Measurements from ENCODE around the gene KRT82. TPM values are rescaled to one million over a fixed set of nuclear protein-coding genes. Genes with fewer than 3 reads are reported as not detected.

Gene KRT82
- total and polyA plus RNA-seq, 4 donors: not detected

DNA sequence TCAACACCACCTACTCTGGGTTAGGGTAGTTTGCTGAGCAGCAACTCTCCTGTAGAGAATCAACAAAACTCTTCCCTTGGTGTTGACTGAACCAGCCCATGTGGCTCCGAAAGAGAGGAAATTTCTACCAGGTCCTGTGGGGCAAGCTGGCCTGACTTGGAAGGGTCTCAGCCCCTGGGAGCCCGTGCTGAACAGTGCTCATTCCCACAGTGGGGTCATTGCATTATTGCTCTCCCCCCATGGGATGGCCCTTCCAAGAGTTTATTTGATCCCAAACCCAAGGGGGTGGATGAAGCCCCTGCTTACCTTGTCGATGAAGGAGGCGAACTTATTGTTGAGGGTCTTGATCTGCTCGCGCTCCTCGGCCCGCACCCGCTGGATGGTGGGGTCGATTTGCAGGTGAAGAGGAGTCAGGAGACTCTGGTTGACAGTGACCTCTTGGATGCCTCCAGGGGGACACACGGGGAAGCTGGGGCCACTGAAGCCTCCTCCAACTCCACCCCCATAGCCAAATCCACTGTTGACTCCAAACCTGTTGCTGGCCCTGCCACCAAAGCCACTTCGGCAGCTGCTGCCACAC is 27.5 kb upstream of the KRT82 start:
- H3K27me3 ChIP-seq (ENCODE audit: control insufficient read depth in 4 of 4, insufficient read depth in 4 of 4, low read length in 3 of 4): peaks cover 0 to 7% (median 0%) of the 10 kb centered on the region in 4 donors
- H3K36me3 ChIP-seq (ENCODE audit: control insufficient read depth in 4 of 4, insufficient read depth in 3 of 4, low read depth in 1 of 4, low read length in 3 of 4): no peaks in the 10 kb centered on the region
- 93% methylated on average over 12 of the region's 12 CpGs for WGBS
- no peak for DNase-seq (ENCODE audit: low spot score)
- H3K9me3 ChIP-seq (ENCODE audit: control insufficient read depth in 4 of 4, low read length in 3 of 4): no peaks in the 10 kb centered on the region
- TF ChIP-seq SP1 (IDR thresholded peaks at IDR 0.05) (no peak), GABPA (IDR thresholded peaks at IDR 0.05 in 1 of 2, conservative IDR thresholded peaks at IDR 0.05 in 1 of 2) (no peak), FOXA1 (IDR thresholded peaks at IDR 0.05) (no peak), RXRA (IDR thresholded peaks at IDR 0.05) (no peak), EGR1 (IDR thresholded peaks at IDR 0.05; ENCODE audit: low read depth in 2 of 2) (no peak), HNF4A (conservative IDR thresholded peaks at IDR 0.05) (no peak)
- no peaks in the 10 kb centered on the region for H3K4me1 ChIP-seq (ENCODE audit: control insufficient read depth in 4 of 4, insufficient read depth in 4 of 4, low read length in 3 of 4)
- H3K4me3 ChIP-seq (ENCODE audit: low read depth in 1 of 3, low read length in 3 of 3): no peak overlapping the region
- no peak overlapping the region for H3K9ac ChIP-seq (ENCODE audit: low read depth in 1 of 2, low read length in 2 of 2)
- no peak overlapping the region for H3K27ac ChIP-seq (ENCODE audit: low read depth in 1 of 2, low read length in 2 of 2)

DNA sequence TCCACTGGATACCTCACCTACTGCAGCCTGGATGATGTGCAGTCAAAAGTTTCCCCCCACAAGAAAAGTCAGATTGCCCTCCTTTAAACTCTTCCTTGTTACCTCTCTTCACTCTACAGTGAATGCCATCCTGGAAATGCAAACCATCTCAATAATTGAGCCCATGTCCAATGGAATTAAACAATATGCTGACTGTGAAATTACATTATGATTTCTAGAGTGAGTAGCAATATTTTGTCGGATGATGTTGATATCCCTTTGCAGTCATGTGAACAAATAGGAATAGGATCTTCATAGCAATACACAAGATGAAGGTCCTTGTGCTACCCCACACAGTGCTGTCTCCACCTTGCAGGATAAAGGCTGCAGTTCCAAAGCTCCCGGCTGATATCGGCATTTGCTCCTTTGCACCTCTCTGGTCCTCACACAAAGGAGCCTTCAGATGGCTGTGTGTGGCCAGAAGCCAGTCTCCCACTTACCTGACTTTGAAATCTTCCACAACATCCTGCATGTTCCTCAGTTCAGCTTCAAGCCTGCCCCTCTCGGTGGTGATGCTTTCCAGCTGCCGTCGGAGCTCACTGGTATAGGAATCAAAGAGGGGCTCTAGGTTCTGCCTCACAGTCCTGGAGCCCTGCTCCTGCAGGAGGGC is 26.5 kb upstream of the KRT82 start:
- H3K4me1 ChIP-seq (ENCODE audit: control insufficient read depth in 4 of 4, insufficient read depth in 4 of 4, low read length in 3 of 4): no peaks in the 10 kb centered on the region
- H3K9me3 ChIP-seq (ENCODE audit: control insufficient read depth in 4 of 4, low read length in 3 of 4): no peaks in the 10 kb centered on the region
- H3K27me3 ChIP-seq (ENCODE audit: control insufficient read depth in 4 of 4, insufficient read depth in 4 of 4, low read length in 3 of 4): peaks cover 0 to 7% (median 0%) of the 10 kb centered on the region in 4 donors
- no peaks in the 10 kb centered on the region for H3K36me3 ChIP-seq (ENCODE audit: control insufficient read depth in 4 of 4, insufficient read depth in 3 of 4, low read depth in 1 of 4, low read length in 3 of 4)
- TF ChIP-seq, protein P1, sequence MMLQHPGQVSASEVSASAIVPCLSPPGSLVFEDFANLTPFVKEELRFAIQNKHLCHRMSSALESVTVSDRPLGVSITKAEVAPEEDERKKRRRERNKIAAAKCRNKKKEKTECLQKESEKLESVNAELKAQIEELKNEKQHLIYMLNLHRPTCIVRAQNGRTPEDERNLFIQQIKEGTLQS (IDR thresholded peaks at IDR 0.05): no peak
- no peak for TF ChIP-seq FOXA2 (IDR thresholded peaks at IDR 0.05)
- no peak for TF ChIP-seq NR2F2 (IDR thresholded peaks at IDR 0.05)
- TF ChIP-seq, protein P2, sequence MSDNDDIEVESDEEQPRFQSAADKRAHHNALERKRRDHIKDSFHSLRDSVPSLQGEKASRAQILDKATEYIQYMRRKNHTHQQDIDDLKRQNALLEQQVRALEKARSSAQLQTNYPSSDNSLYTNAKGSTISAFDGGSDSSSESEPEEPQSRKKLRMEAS (IDR thresholded peaks at IDR 0.05): no peak
- TF ChIP-seq, protein P3, sequence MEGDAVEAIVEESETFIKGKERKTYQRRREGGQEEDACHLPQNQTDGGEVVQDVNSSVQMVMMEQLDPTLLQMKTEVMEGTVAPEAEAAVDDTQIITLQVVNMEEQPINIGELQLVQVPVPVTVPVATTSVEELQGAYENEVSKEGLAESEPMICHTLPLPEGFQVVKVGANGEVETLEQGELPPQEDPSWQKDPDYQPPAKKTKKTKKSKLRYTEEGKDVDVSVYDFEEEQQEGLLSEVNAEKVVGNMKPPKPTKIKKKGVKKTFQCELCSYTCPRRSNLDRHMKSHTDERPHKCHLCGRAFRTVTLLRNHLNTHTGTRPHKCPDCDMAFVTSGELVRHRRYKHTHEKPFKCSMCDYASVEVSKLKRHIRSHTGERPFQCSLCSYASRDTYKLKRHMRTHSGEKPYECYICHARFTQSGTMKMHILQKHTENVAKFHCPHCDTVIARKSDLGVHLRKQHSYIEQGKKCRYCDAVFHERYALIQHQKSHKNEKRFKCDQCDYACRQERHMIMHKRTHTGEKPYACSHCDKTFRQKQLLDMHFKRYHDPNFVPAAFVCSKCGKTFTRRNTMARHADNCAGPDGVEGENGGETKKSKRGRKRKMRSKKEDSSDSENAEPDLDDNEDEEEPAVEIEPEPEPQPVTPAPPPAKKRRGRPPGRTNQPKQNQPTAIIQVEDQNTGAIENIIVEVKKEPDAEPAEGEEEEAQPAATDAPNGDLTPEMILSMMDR (IDR thresholded peaks at IDR 0.05; ENCODE audit: low read depth, low read length, missing input control): no peak
- TF ChIP-seq YY1 (IDR thresholded peaks at IDR 0.05): no peak
- TF ChIP-seq, protein P4, sequence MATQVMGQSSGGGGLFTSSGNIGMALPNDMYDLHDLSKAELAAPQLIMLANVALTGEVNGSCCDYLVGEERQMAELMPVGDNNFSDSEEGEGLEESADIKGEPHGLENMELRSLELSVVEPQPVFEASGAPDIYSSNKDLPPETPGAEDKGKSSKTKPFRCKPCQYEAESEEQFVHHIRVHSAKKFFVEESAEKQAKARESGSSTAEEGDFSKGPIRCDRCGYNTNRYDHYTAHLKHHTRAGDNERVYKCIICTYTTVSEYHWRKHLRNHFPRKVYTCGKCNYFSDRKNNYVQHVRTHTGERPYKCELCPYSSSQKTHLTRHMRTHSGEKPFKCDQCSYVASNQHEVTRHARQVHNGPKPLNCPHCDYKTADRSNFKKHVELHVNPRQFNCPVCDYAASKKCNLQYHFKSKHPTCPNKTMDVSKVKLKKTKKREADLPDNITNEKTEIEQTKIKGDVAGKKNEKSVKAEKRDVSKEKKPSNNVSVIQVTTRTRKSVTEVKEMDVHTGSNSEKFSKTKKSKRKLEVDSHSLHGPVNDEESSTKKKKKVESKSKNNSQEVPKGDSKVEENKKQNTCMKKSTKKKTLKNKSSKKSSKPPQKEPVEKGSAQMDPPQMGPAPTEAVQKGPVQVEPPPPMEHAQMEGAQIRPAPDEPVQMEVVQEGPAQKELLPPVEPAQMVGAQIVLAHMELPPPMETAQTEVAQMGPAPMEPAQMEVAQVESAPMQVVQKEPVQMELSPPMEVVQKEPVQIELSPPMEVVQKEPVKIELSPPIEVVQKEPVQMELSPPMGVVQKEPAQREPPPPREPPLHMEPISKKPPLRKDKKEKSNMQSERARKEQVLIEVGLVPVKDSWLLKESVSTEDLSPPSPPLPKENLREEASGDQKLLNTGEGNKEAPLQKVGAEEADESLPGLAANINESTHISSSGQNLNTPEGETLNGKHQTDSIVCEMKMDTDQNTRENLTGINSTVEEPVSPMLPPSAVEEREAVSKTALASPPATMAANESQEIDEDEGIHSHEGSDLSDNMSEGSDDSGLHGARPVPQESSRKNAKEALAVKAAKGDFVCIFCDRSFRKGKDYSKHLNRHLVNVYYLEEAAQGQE (IDR thresholded peaks at IDR 0.05): no peak
- TF ChIP-seq TAF1 (conservative IDR thresholded peaks at IDR 0.05): no peak
- no peak overlapping the region for H3K27ac ChIP-seq (ENCODE audit: low read depth in 1 of 2, low read length in 2 of 2)
- 92% methylated on average over 6 of the region's 6 CpGs for WGBS
- DNase-seq (ENCODE audit: low spot score): no peak
- no peak overlapping the region for H3K9ac ChIP-seq (ENCODE audit: low read depth in 1 of 2, low read length in 2 of 2)
- no peak overlapping the region for H3K4me3 ChIP-seq (ENCODE audit: low read depth in 1 of 3, low read length in 3 of 3)

Data from liver (tissue), 9 donors.